HG03159 (cell line): ENCODE results near the gene SRGN.

ENCODE experiments used
- ATAC-seq: cut with Tn5 transposase; IDR thresholded peaks from one replicate; pipeline ENCODE4 v1.9.1; 2021; ENCODE audit warnings: mild to moderate bottlenecking, moderate library complexity; ENCODE audit not compliant: unreplicated experiment

SRGN gene

DNA sequence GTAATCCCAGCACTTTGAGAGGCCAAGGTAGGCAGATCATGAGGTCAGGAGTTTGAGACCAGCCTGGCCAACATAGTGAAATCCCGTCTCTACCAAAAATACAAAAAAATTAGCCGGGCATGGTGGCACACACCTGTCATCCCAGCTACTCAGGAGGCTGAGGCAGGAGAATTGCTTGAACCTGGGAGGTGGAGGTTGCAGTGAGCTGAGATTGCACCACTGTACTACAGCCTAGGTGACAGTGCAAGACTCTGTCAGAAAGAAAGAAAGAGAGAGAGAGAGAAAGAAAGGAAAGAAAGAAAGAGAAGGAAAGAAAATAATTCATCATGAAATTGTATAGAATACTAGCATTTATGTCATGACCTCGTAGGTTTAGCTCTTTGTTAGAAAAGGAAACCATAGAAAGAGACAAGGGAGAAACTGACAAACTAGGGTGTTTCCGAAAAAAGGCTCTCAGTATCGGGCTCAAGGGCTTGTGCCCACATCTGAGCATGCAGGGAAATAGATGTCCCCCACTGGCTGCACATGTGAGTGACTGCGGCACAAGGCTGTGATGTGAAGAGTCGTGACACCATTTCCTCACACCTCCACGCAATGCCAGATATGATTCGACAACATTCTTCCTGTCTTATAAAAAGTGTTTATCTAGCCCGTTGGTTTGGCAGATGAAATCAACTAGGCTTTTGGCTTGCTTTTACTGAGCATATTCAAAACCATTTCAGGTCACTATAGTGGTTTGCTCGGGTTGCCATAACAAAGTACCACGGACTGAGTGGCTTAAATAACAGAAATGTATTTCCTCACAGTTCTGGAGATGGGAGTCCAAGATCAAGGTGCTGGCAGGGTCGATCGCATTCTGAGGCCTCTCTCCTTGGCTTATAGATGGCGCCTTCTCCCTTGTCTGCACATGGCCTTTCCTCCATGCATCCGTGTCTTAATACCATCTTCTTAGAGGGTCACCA is 2.0 kb downstream of the SRGN start:
- ATAC-seq: peak; percentile 45

DNA sequence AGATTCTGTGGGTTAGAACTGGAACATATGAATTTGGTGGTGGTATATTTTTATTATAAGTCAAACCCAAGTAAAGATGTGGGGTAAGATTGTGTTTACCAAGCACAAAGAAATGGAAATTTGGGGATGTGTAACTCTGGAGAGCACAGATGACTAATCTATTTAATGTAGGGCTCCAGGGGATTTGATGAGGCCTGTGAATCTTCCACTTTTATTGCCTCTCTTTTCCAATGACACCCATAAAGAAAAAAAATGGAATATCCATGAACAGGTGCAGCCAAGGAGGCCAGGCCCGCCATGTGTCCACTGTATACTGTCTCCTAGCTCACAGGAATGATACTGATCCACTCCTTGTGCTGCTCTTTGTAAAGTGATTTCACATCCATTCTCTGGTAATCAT is 2.8 kb downstream of the SRGN start:
- no peak for ATAC-seq

GRCh38 chr10:69091143-69091651 is 3.3 kb downstream of the SRGN start:
- ATAC-seq: no peak

DNA sequence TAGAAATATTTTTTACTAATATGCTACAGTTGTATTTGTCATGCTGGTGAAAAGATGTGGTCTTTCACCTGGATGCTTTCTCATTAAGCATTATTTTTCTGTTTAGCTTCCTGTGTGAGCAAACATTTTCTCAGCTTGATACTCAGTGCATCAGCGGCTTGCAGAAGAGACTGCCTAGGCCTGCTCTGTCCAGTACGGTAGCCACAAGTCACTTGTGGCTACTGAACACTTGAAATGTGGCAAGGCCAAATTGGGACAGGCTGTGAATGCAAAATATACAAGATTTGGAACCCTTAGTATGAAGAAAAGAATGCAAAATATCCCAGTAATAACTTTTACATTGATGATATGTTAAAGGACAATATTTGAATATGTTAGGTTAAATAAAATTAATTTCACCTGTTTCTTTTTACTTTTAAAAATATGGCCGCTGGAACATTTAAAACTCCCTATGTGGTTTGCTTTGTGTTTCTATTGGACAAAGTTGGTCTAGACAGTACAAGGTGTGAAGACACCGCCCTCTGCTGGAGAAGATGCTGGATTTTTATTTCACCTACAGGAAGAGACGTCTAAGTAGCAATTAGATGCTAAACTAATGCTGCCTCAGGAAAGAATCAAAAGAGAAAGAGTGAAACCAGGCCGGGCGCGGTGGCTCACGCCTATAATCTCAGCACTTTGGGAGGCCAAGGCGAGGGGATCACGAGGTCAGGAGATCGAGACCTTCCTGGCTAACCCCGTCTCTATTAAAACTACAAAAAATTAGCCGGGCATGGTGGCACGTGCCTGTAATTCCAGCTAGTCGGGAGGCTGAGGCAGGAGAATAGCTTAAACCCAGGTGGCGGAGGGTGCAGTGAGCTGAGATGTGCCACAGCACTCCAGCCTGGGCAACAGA is 5.3 kb downstream of the SRGN start:
- ATAC-seq: peak; percentile 34

DNA sequence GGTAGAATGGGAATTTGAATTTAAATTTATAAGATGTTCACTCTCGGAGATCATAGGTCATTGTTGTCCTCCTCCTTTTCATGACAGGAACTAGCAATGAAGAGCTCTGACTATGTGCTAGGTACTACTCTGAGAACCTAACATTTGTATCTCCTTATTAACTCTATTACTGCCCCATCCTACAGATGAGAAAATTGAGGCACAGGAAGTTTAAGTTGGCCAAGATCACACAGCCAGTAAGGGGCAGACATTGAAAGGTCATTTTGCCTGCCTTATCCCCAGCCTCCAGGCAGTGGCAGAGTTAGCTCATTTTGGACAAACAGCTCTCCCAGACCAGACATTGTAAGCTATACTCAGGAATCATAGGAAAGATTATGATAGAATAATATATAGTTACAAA is 6.0 kb downstream of the SRGN start:
- no peak for ATAC-seq

DNA sequence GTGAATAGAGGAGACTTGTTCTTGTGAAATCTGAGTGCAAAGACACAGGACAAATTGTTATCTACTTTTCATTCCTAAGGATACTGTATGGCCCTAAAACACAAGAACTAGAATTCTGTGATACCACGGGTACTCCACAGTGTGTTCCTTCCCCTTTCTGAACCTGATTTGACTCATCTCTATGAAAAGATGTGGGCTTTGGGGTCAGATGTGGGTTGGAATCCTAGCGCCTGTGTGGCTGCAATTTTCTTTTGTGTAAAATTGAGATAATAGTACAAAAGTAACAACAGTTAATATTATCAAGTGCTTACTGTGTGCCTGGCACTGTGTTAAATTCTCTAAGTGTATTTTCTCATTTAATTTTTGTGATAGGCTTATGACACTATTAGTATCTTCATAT is 8.1 kb downstream of the SRGN start:
- peak; percentile 56 for ATAC-seq

- ATAC-seq: no peak
These were observed 9.8 kb downstream of the SRGN start for GRCh38 chr10:69097729-69098128.

DNA sequence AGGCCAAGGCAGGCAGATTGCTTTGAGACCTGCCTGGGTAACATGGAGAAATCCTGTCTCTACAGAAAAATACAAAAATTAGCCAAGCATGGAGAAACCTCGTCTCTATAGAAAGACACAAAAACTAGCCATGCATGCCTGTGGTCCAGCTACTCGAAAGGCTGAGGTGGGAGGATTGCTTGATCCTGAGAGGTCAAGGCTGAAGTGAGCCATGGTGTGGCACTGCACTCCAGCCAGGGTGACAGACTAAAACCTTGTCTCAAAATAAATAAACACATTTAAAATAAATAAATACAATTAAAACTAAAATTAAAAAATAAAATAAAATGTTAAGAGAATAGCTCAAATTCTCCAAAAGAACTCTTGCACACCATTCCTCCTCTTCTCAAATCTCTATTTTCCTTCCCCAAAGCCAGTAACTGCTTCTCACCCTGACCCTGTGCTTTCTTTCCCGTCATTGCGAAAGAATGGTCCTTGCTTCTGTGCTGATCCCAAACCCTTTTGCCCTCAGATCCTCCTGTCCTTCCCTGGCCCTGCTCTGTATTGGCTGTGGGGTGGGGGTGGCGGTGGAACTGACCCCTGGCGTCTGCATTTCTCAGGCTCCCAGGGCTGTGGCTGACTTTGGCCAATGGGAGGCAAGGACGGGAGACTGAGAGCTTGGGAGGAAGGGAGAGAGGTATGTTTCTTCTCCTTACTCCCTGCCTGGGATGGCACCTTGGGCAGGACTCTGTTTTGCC is 12.4 kb downstream of the SRGN start:
- ATAC-seq: no peak

DNA sequence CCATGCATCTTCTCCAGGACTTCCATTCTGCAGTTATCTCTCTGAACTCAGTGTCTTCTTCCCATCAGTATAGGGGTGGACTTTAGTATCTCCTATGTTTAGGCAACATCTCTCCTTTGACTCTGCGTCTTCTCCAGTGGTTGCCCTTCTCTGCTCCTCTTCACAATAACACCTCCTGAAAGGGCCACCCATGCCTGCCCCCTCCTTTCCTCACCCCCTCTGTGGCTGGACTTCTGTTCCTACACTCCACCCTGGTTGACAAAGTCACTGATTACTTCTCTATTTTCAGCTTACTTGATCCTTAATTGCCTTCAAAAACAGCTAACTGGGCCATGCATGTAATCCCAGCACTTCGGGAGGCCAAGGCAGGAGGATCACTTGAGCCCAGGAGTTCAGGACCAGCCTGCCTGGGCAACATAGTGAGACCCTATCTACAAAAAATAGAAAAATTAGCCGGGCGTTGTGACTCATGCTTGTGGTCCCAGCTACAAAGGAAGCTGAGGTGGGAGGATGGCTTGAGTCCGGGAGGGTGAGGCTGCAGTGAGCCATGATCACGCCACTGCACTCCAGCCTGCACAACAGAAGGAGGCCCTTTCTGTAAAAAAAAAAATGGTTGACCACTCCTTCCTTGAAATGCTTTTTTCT is 13.7 kb downstream of the SRGN start:
- no peak for ATAC-seq

DNA sequence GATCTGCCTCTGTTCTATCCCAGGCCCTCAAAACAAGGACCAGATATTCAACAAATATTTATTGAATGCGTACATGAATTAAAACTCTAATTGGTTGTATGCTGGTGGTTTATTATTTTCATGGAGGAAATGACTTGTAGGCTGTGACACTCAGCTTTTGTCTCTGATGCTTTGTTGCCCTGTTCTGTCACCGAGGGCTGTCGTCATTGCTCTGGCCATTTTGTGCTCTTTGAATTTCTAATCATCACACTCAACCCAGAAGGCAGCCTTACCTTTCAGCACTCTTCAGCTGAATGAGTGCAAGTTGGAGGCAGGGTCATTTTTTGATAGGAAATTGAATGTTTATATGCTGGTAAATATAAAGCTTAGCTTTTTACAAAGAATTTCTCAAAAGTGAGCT is 14.5 kb downstream of the SRGN start:
- ATAC-seq: no peak

- ATAC-seq: no peak
These were observed 15.9 kb downstream of the SRGN start for GRCh38 chr10:69103784-69104183.

DNA sequence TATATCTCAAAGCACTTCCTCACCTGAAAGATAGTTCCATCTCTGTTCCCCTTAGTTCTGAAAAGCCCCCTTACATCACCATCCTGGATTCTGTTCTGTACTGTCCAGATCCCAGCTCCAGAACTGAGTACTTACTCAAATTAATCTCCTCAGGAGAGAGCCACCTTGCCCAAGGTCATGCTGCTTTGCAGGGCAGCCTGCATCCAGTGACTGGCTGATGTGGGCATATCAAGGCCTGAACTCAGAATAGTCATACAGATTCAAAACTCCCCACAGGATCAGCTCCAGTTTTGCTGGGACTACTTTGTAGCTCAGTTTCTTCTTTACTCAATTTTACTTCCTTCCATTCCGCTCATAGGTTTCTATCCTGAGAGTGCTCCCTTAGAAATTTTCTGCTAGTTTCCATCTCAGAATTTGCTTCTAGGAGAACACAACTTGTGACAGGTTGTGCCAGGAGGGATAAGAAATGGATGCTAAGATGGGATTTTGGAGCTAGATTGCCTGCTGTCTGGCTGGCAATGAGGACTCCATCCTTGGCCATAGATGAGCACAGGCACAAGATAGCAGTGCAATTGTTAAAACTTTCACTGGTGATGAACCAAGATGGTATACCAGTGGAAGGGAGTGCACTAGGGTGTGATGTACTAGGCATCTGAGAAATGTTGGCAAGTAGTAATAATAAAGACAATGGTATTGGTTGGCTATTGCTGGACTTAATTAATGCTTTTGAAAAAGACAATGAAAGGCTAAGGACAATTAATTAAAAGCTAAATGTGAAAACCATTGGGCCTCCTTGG is 17.3 kb downstream of the SRGN start:
- ATAC-seq: no peak

GRCh38 chr10:69107176-69107490 is 19.2 kb downstream of the SRGN start:
- ATAC-seq: no peak

DNA sequence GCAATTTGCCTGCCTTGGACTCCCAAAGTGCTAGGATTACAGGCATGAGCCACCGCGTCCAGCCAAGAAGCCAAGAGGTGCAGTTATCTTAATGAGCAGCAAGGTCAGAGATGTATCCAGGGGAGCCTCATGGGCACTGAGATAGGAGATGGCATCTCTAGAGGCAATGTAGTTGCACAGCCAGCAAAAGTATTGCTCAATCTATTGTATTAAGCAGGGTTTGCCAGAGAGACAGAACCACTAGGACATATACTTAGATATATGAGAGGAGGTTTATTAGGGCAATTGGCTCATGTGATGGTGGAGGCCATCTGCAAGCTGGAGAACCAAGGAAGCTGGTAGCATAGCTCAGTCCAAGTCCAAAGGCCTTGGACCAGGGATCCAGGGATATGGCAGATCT is 19.8 kb downstream of the SRGN start:
- ATAC-seq: no peak

DNA sequence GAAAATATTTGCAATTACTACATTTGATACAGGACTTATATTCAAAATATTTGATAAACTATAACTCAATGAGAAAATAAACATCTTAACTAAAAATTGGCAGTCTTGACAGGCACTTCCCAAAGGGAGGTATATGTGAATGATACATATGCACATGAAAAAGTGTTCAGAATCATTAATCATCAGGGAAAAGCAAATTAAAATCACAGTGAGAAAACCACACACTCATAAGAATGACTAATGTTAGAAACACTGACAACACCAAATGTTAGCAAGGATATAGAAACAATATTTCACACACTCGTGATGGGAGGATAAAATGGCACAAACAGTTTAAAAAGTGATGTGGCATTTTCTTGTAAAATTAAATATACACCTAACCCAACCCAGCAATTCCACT is 32.0 kb downstream of the SRGN start:
- ATAC-seq: no peak

DNA sequence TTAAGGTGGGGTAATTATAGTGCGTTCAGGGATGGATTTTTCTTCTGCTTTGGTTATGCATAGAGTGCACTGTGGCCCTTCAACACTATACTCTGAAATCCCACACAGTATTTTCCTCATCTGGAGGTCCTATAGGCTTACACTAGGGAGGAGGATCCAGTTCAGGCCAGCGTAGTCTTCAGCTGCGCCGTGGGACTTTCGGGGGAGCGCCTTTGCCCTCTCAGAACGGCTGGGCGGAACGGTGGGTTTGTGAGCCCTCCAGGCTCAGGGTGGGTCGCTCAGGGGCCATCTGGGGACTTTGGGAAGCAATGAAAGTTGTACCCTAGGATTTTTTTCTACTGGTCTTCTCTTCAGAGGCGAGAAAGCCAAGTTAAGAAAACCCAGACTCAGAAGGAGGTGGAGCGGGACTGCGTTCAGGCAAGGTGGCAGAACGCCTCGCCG is 35.4 kb downstream of the SRGN start:
- peak; percentile 15 for ATAC-seq

DNA sequence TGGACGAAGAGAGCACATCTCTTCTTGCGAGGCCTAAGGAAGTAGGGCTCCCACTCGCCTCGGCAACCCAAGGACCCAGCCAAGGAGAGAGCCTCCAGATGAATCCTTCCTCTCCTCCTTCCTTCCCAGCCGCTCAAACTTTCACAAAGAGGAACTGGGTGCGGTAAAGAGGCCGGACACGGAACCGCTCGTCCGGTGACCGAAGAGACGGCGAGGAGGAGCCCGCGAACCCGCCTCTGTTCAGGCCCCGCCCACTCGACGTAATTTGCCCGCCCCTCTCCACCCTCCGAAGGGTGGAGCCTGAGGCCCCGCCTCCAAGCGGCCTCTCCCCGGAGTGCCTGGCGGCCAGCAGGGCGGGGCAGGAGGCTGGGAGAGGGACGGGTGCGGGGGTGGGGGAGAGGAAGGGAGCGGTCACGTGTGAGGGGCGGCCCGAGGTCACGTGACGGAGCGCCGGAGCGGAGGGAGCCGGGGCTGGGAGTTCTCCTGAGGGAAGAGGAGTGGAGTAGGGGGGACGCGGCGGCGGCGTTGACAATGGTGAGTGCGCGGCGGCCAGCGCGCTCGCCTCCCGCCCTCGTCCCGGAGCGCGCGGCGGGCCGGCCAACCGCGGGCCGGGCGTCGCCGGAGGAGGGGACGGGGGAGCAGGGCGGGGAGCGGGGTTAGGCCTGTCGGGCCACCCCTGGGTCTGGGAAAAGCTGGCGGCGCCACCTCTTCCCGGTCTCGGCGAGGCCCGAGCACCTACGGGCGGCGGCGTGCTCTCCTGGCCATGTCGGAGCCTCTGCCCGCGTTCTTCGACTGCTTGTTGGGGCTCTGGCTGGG is 36.1 kb downstream of the SRGN start, which contains the start of gene VPS26A:
Gene VPS26A (plus strand): TSS at position 432 of the 816 bp plus-strand sequence. CDS start 100 bp downstream, at position 532.
- ATAC-seq: peak; percentile 87

DNA sequence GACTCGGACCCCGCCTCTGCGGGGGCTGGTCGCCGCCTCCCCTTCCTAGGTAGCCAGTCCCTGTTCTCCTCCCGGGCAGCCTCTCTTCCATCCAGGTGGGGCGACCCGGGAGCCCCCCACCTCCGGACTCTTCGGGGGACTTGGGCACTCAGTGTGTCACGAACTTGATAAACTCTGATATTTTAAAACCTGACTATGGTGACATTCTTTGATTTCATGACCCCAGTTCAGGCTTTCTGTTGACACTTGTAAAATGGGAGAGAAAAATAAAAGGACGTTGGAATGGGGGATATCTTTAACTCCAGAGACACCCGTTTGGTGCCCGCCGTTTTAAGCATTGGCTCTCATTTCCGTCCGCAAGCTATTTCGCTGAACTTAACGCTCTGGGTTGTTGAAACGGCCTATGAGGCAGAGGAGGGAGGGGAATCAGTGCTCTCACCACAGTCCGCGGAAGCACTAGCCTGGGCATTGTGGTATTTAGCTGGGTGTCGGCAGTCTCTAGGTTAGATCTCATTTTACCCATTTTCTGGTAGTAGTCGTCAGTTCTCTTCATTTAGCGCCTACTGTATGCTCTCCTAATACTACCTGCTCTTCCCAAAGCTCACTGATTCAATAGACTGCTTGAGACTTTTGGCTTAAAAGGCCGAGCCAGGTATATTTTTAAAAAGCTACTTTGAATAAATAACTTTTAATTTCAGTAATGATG is 36.8 kb downstream of the SRGN start:
- ATAC-seq: peak; percentile 20
